ENCODE measurements around the gene SUPT20HL1.
"Not testable (repeated sequence)": the region's sequence is repeated elsewhere in the genome, so short reads cannot be mapped to it uniquely, and the experiment has no call there.

The SUPT20HL1 gene

DNA sequence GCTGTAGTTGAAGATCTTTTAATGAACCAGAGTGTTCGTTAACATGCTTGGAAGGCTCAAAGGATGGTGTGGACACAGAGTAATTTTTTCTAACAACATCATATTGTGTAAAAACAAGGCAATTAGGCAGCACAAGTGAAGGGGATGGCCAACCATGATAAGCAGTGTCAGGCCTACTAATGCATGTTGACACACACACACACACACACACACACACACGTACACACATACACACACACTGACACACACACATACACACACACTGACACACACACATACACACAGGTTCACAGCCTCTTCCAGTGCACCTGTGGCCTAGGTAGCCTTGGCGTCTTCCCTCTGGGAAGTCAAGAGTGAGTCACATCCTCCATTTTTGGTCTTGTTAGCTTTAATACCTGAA lies at the start of gene SUPT20HL1:
TSS of gene SUPT20HL1 (plus strand) at position 368 of the 400 bp plus-strand sequence. CDS start 2,122 bp downstream, outside the sequence.
- in situ Hi-C loops (cut with HindIII; ENCODE audit: low sequenced_read_pairs) = no loop called here

DNA sequence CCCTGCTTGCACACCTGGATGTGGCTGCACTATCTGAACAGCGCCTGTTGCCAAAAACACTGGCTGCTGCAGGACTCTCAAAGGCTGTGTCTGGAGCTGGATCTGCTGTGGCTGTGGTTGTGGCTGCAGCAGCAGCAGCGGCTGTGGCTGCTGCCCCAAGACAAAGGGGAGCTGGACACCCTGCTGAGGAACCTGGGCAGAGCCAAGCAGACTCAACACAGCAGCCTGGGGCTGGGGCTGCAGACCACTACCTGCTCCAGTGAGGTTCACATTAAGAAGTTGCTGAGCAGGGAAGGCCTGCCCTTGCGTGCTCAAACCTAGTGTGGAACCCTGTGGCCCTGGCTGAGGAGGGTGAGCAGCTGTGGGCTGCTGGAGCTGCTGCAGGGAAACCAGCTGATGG lies 49.5 kb upstream of the SUPT20HL1 start:
- in situ Hi-C loops (cut with HindIII; ENCODE audit: low sequenced_read_pairs) = not testable (repeated sequence)

DNA sequence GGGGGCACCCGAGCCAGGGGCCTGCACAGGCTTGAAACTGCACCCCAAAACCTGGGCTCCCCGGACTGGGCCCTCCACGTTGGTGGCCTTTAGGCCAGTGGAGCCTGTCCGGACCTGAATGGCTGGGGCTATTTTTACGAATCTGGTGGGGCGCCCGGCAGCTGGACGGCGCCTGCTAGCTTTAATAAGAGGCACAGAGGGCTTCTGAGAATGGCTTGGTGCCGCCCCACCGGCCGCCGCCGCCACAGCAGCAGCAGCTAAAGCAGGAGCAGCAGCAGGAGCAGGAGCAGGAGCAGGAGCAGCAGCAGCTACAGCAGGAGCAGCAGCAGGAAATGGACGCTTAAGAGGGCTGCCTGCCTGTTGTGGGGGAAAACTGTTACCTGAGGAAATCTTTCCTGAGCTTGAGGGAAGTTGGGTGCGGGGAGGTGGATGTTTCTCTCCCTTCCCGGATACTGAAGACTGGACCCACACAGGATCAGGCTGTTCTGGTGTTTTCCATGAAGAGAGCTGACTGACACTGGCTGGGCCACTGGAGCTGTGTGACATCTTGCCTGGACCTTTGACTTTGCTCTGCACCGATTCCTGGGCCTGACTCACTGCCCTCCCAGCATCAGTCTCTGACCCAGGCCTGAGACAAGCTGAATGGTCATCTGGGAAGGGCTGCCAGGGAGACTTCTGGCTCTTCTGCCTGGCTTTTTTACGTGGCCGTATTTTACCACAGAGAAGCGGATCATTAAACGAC lies 48.8 kb upstream of the SUPT20HL1 start:
- in situ Hi-C loops (cut with HindIII; ENCODE audit: low sequenced_read_pairs) = not testable (repeated sequence)

DNA sequence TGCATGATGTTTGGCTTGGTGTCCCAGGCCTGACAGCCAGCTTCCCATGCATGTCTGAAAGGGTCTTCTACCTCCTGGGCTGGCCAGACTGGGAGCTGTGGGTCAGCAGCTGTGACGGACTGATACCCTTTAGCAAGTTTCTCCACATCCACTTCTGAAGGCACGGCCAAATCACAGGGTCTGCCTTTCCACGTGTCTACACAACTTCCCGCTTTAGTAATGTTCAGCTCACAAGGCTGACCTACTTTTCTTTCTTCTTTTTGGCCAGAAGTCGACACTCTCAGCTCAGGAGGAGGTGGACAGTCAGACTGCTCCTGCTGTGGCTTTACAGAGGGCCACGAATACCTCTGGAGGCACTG lies 48.2 kb upstream of the SUPT20HL1 start:
- in situ Hi-C loops (cut with HindIII; ENCODE audit: low sequenced_read_pairs) = not testable (repeated sequence)

DNA sequence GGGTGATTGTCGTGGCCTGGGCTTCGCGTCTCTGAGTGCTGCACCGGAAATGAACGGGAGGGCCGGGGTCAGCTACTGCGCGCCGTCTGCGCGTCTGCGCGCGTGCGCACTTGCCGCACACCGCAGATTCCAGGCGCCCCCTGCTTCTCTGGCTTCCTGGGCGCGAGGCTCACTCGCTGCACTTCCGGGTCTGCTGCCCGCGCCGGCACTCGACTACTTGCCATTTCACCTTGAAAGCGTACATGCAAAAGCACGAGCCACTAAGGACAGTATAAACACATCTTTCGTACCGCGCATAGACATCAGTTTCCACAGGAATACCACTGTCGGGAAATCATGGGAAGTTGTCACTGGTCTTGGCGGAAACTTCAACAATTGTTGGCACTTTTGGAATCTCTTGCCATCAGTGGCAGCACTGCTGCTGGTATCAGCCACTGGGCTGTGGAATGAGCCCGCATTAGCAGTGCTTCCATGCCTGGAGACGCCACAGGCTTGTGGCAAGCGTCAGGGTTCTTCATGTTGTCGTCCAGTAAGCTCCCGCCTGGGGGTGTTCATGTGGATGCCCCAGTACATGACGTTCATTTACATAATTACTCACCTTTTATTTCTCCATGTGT lies 46.3 kb upstream of the SUPT20HL1 start, which contains the start of gene SUPT20HL2:
TSS of gene SUPT20HL2 (minus strand) at position 51 of the 617 bp plus-strand sequence. CDS start 754 bp downstream, outside the sequence.
- in situ Hi-C loops (cut with HindIII; ENCODE audit: low sequenced_read_pairs) = no loop called here

DNA sequence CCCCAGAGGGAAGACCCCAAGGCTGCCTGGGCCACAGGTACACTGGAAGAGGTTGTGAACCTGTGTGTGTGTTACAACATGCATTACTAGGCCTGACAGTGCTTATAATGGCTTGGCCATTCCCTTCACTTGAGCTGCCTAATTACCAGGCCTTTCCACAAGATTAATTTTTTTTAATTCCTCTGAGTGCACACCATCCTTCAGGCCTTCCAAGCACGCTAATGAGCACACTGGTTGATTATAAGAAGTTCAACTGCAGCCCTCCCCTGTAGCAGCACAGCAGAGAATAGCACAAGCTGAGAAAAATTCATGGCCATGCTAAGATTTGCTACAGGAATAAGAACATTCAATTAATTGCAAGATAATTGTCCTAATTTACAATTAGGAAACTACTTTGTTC lies 44.3 kb upstream of the SUPT20HL1 start:
- in situ Hi-C loops (cut with HindIII; ENCODE audit: low sequenced_read_pairs) = no loop called here

DNA sequence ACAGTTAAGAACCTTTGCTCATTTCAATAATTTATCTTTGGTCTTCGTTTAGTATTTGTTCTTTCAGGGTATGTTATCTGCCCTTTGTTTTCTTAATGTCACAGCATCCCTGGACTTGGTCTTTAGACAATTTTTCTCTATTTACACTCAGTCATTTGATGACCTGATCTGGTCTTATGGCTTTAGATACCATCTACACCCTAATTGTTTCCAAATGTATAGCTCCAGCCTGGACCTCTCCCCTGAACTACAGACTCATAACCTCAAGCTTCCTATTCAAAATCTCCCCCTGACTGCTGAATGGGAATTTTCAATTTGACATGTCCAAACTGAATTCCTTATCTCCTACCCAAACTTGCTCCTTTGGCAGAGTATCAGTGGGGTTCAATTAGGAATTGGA lies 42.9 kb upstream of the SUPT20HL1 start:
- in situ Hi-C loops (cut with HindIII; ENCODE audit: low sequenced_read_pairs) = no loop called here

DNA sequence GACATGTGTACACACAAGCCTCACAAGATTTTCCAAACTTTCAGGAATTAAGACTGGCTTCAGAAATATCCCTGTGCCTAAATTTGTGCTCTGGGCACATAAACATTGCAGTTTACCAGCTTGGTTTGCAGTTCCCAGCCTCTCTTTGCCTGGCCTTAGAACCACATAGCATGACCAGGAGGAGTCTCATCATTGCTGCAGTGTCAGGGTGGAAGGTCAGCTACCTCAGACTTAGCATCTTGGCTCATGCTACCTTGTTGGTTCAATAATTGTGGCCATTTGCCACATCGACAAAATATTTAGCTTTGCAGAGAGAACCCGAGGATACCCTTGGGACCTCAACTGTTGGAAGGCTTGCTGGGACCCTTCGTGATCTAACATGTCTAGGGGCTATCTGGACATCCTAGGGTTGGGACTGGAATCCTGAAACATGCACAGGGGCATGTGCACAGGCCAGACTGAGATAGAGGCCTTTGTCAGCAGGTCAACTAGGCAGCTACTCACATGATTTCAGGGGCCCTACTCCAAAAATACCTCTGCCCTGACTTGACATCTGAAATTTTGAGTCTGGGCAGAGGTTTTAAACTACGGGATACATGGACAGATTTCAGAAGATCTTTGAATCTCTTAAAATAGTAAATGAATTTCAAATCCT lies 38.6 kb upstream of the SUPT20HL1 start:
- in situ Hi-C loops (cut with HindIII; ENCODE audit: low sequenced_read_pairs) = no loop called here

DNA sequence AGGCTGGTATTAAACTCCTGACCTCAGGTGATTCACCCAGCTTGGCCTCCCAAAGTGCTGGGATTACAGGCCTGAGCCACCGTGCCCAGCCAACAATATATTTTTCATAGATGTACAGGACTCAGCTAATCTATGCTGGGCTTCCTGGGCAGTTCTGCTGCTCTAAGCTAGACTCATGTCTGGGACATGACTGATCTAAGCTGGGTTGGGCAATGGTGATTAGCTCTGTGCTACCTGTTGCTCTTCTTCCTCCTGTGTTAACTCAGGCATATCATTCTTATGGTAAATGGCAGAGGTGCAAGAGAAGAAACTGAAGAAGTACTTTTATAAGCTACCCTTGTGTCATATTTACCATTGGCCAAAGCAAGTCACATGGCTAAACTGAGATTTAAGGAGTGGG lies 35.2 kb upstream of the SUPT20HL1 start:
- in situ Hi-C loops (cut with HindIII; ENCODE audit: low sequenced_read_pairs) = no loop called here

DNA sequence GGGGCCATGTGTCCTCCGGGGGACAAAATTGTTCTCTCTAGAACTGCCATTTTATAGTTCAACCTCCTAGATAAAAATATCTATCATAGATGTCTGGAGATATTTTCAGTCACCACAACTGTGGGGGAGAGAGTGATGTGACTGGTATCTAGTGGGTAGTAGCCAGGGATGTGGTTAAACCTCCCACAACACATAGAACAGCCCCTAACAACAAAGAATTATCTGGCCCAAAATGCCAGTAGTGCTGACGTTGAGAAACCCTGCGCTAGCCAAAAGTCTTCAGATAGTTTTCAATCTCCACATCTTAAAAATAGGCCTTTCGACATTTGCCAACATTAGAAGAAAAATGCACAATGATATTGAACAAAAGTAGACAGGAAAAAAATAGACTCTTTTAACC lies 27.6 kb upstream of the SUPT20HL1 start:
- in situ Hi-C loops (cut with HindIII; ENCODE audit: low sequenced_read_pairs) = no loop called here

DNA sequence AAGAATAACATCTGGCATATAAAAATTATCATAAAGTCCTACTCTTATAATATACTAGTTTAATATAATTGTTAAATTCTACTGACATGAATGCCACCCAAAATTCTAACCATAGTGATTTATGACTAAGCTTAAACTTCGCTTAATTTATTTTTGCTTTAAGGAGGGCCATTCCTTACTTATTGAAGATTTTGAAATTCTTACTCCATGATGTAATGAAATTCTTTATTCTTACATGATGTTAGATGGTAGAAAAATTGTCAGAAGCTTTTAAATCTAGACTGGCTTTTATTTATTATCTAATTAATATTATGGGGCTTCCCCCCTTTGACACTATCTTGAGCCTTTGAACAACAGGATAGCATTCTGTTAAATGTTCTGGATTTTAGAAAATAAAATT lies 27.1 kb upstream of the SUPT20HL1 start:
- in situ Hi-C loops (cut with HindIII; ENCODE audit: low sequenced_read_pairs) = no loop called here

DNA sequence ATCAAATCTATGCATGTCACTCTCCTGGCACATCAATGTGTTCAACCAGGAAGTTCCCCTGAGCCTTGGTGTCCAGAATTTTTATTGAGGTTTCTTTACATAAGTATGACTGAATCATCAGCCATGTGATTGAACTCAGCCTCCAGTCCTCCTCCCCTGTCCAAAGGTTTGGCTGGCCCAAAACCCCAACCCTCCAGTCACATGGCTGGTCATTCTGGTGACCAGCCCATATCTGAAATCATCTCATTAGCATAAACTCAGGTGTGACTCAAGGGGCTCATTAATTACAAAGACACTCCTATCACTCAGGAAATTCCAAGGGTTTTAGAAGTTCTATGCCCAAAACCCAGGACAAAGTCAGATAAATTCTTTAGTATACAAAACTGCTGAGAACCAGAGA lies 26.0 kb upstream of the SUPT20HL1 start:
- in situ Hi-C loops (cut with HindIII; ENCODE audit: low sequenced_read_pairs) = no loop called here

DNA sequence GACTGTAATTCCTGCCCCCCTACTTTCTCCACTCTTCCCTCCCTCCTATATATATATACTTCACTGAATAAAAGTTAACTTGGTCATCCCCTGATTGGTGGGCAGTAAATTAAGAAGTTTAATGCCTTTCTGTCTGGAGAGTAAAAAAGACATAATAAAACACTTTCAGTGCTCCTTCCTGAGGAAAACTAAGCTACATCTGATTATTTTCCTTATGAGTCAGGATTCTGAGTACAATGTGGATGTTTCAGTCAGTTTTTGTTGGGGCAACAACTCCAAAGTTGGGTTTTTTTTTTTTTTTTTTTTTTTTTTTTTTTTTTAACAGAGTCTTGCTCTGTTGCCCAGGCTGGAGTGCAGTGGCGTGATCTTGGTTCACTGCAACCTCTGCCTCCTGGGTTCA lies 24.6 kb upstream of the SUPT20HL1 start:
- in situ Hi-C loops (cut with HindIII; ENCODE audit: low sequenced_read_pairs) = no loop called here

DNA sequence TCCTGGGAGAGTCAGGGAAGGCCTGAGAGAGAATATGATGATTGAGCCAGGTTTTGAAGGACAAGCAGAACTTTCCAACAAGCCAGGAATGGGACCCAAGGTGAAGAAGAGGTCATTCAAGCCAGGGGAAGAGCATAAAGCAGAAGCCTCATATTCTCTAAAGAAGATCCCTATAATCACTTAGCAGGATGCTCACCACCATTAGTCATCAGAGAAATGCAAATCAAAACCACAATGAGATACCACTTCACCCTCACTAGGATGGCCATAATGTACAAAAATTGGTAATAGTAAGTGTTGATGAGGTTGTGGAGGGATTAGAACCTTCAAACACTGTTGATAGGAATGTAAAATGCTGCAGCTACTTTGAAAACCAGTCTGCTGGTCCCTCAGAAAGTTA lies 20.5 kb upstream of the SUPT20HL1 start:
- in situ Hi-C loops (cut with HindIII; ENCODE audit: low sequenced_read_pairs) = loop anchor here (5.0 kb wide), 1 partner anchor 83 kb away; no protein-coding TSS in a partner anchor

DNA sequence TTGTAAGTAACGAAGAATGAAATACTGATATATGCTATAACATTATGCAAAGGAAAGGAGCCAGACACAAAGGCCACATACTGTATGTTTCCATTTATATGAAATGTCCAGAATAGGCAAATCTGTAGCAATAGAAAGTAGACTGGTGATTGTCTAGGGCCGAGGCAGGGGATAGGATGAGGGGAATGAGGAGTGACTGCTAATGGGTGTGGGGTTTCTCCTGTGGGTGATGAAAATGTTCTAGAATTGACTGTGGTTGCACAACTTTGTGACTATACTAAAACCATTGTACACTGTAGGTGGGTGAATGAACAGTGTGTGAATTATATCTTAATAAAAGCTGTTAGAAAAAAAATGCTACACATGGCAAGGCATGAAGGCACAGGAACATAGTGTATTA lies 19.9 kb upstream of the SUPT20HL1 start:
- in situ Hi-C loops (cut with HindIII; ENCODE audit: low sequenced_read_pairs) = loop anchor here (5.0 kb wide), 1 partner anchor 83 kb away; no protein-coding TSS in a partner anchor

DNA sequence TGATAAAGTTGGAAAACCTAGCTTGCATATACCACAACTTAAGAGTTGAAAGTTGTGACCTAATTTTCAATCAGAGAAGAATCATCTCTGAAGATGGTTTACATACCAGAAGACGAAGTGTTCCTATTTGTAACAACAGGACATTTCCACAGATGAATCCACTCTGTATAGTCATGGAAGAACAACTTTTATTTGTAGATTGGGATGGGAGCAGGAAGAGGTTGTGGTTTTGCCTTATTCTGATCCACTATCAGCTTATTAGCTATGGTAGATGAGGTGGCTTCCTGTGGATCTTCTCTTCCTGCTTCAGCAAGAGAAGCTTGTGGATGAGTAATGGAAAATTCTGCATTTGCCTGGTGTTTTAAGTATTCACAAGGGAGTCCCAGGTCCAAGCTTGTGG lies 18.6 kb upstream of the SUPT20HL1 start:
- in situ Hi-C loops (cut with HindIII; ENCODE audit: low sequenced_read_pairs) = loop anchor here (5.0 kb wide), 1 partner anchor 84 kb away; no protein-coding TSS in a partner anchor

DNA sequence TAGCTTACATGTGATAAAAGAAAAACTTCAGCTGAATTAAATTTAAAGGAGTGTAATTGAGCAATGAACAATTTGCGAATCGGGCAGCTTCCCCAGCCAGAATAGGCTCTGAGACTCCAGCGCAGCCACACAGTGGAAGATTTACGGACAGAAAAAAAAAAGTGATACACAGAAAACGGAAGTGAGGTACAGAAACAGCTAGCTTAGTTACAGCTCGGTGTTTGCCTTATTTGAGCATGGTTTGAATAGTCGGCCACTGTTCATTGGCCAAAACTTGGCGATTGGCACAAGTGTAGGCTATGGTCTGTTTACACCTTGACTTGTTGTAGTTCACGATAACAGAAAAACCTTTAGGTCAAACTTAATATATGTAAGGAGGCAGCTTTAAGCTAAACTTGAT lies 16.7 kb upstream of the SUPT20HL1 start:
- in situ Hi-C loops (cut with HindIII; ENCODE audit: low sequenced_read_pairs) = loop anchor here (5.0 kb wide), 1 partner anchor 86 kb away; no protein-coding TSS in a partner anchor

DNA sequence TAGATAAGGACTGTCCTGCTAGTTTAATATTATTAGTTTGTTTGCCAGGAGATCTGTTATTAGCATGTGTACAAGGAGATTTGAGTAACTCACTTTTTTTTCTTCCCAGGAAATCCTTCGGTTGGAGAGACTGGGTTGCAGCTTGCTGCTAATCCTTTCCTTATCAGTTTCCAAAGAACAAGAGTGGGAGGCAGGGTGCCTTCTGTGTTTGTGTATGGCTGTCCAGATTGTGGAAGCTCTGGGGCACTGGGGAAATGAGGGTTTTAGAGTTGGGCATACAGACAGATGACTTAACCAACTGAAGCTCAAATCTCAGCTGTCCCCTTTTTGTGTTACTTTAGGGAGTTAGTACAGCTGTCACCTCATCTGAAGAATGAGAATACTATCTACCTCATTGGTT lies 12.6 kb upstream of the SUPT20HL1 start:
- in situ Hi-C loops (cut with HindIII; ENCODE audit: low sequenced_read_pairs) = no loop called here

DNA sequence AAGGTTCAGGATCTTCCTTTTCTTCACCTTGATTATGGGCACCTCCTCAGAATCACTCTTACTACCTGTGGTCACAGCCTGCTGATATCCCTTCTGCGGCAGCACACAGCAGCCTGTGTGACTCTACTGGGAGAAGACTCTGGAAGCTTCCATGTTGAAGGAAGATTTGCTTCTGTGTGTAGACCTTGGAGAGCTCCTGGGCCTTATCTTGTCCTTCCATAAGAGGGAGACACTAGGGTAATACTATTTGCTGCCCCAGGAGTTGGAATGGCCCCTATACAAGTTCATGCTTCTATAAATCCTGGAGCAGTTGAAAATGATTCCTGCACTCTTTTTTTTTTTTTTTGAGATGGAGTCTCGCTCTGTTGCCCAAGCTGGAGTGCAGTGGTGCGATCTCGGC lies 10.2 kb upstream of the SUPT20HL1 start:
- in situ Hi-C loops (cut with HindIII; ENCODE audit: low sequenced_read_pairs) = no loop called here

DNA sequence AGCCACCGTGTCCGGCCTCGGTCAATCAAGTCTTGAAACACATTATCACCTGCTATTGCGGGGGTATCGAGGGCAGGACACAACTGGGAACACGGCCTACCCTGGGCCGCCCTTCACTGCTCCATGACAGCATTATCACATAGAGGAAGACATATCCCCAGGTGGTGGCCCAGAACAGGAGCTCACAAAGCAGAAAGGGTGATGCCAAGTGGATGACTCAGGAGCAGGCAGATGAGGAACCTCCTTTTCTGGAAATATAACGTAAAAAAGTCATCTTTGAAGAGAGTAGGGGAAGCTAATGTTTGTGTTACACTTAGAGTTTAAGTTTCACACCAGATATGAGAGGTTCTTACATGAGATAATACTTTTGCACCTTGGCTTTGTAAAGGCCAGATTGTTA lies 5.3 kb upstream of the SUPT20HL1 start:
- in situ Hi-C loops (cut with HindIII; ENCODE audit: low sequenced_read_pairs) = no loop called here

DNA sequence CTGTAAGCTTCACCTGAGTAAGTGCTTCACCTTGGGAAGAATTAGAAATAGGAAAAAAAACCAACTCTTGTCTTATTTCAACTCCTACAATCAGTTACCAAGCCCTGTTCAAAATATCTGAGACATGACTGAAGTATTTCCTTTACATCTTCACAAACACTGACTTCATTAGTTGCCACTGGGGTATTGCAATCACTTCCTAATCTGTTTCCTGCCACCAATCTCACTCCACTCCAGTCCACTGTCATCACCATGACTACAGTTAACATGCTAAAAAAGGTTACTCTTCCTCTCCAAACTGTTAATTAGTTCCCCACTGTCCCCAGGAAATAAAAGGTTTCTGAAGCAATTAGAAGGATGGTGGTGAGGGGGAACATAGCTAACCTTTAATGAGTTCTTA lies 3.3 kb upstream of the SUPT20HL1 start:
- in situ Hi-C loops (cut with HindIII; ENCODE audit: low sequenced_read_pairs) = no loop called here

All from endothelial cell of hepatic sinusoid (primary cell).